Activated naive CD8-positive, alpha-beta T cell treated with anti-CD3 and anti-CD28 coated beads for 36 hours (primary cell): ENCODE results near the gene TDRD7. TPM values are rescaled to one million over a fixed set of nuclear protein-coding genes. Genes with fewer than 3 reads are reported as not detected.

ENCODE experiments used
- DNase-seq: peaks from one replicate; pipeline ENCODE4 v3.0.0; 2021
- H3K27ac Mint-ChIP-seq: one replicate; pipeline ENCODE4 v1.8.0; 2022; ENCODE audit warnings: mild to moderate bottlenecking, moderate library complexity, mixed read lengths
- H3K27me3 Mint-ChIP-seq: one replicate; pipeline ENCODE4 v1.8.0; 2022; ENCODE audit warnings: mild to moderate bottlenecking, mixed read lengths
- H3K36me3 Mint-ChIP-seq: one replicate; pipeline ENCODE4 v1.8.0; 2021; ENCODE audit warnings: mild to moderate bottlenecking, mixed read lengths
- H3K4me1 Mint-ChIP-seq: one replicate; pipeline ENCODE4 v1.8.0; 2021; ENCODE audit warnings: mixed read lengths
- H3K4me3 Mint-ChIP-seq: one replicate; pipeline ENCODE4 v1.8.0; 2022; ENCODE audit warnings: mild to moderate bottlenecking, moderate library complexity, mixed read lengths
- H3K9me3 Mint-ChIP-seq: one replicate; pipeline ENCODE4 v1.8.0; 2022; ENCODE audit warnings: mixed read lengths
- total RNA-seq, 2 experiments: library from RNA; stranded (reverse); gene quantifications; one replicate each; pipeline ENCODE4 v1.2.3, GENCODE V29; 2021

TDRD7 gene, protein sequence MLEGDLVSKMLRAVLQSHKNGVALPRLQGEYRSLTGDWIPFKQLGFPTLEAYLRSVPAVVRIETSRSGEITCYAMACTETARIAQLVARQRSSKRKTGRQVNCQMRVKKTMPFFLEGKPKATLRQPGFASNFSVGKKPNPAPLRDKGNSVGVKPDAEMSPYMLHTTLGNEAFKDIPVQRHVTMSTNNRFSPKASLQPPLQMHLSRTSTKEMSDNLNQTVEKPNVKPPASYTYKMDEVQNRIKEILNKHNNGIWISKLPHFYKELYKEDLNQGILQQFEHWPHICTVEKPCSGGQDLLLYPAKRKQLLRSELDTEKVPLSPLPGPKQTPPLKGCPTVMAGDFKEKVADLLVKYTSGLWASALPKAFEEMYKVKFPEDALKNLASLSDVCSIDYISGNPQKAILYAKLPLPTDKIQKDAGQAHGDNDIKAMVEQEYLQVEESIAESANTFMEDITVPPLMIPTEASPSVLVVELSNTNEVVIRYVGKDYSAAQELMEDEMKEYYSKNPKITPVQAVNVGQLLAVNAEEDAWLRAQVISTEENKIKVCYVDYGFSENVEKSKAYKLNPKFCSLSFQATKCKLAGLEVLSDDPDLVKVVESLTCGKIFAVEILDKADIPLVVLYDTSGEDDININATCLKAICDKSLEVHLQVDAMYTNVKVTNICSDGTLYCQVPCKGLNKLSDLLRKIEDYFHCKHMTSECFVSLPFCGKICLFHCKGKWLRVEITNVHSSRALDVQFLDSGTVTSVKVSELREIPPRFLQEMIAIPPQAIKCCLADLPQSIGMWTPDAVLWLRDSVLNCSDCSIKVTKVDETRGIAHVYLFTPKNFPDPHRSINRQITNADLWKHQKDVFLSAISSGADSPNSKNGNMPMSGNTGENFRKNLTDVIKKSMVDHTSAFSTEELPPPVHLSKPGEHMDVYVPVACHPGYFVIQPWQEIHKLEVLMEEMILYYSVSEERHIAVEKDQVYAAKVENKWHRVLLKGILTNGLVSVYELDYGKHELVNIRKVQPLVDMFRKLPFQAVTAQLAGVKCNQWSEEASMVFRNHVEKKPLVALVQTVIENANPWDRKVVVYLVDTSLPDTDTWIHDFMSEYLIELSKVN
- 1 to 10 TPM; 4.1 to 4.5 TPM for total RNA-seq

DNA sequence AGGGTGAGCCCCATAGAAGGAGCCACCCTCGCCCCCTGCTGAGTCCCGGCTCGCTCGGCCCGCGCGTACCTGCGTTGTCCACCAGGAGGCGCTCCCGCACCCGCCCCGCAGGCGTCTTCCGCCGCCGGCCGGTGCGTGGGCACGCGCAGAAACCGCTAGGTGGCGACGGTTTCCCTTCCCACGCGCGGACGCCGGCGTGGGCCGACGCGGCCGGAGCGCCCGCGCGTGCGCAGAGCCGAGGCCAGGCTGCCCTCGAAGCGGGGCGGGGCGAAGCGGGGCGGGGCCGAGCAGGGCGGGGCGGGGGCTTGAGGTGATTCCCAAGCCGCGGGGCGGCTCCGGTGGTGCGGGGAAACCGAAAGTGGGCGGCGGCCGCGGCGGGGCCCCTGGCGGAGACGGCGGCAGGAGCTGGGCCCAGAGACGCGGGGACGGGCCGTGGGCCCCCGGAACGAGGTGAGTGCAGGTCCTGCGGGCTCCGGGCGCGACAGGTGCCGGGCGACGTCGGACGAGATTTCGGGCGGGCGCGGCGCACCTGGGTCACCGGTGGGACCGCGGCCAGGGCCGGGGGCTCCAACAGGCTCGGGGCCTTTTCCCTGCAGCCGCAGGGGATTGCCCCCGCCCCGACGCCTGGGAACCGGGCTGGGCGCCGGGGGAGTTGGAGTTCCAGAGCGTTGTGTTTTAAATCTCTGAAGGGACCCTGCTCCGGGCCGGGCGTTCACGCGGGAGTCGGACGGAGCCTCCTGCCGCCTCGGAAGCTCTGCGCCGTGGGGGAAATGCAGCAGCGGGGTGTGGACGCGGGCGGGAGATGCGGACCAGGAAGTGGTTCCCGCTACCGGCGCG is at the start of gene TDRD7:
Gene TDRD7, plus strand, starts transcription at position 308 of the 837 bp plus-strand sequence. CDS start 16,370 bp downstream, outside the sequence.
- Mint-ChIP-seq H3K36me3 (no peaks in the 10 kb centered on the region), H3K9me3 (no peaks in the 10 kb centered on the region), H3K4me1 (peaks cover 15% of the 10 kb centered on the region), H3K27me3 (peaks cover 18% of the 10 kb centered on the region), H3K4me3 (peak within 1 kb of the TSS; percentile 87), H3K27ac (peak within 1 kb of the TSS; percentile 16)
- peak; percentile 89 for DNase-seq

DNA sequence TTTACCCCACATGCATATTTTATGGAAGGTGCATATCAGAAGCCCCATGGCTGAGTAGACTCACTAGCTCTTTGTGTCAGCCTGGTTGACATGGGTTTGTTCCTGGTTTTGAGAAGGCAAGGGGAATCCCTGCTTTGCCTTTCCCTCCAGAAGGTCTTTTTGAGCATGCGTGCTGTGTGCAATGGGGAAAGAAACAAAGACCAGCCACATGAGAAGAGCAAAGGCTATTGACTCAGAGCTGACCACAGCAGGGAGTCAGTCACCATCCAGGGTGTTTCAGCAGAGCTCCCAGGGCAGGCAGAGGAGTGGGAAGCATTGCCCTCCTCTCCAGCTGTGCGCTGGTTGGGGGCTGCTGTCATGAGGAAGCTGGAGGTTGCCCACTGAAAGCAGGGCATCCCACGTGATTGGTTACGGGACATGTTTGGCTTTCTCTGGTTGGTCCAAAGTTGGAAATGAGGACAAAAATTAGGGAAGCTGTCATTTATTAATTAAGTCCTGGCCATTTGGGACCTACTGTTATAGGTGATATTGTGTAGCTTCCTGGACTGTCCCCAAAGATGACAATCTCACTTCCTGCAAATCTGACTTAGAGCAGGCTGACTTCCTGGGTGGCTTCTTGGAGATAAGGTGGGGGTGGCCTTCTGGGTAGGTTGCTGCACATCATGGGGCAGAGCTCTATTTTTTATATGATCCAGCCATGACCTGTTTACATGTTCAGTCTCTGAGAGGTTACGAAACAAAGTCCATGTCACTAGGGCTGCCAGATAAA is 48.9 kb upstream of the TDRD7 start:
- H3K27me3 Mint-ChIP-seq, result no peaks in the 10 kb centered on the region
- peaks cover 5% of the 10 kb centered on the region for H3K4me1 Mint-ChIP-seq
- H3K27ac Mint-ChIP-seq, result no peak overlapping the region
- H3K9me3 Mint-ChIP-seq, result no peaks in the 10 kb centered on the region
- no peak for DNase-seq
- no peaks in the 10 kb centered on the region for H3K36me3 Mint-ChIP-seq
- H3K4me3 Mint-ChIP-seq, result no peak overlapping the region

DNA sequence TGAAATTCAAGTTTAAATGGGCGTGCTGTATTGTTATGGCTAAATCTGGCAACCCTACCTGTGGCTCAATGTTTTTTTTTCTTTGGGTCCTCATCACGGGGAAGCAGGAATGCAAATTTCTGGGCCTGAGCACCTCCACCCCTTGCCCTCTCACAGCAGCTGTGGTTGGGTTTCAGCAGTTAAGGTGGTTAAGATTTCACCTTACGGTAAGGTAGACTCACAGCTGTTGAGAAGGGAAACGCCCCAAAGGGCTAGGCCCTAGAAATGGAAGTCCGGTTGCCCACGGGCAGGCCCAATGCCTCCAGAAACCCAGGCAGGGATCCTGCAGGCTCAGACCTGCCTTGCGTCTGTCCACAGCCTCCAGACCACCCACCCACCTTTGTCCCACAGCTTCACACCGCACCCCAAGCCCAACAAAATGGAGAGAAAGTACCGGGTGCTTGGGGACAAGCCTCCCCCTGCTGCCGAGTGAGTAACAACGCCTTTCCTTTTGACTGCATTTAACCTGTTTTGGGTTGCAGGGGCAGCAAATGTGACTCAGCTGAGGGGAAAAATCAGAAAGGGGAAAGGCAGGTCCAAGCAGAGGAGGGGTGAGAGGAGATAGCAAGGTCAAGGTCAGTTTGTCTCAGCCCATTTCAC is 48.1 kb upstream of the TDRD7 start:
- H3K27me3 Mint-ChIP-seq, result no peaks in the 10 kb centered on the region
- no peak overlapping the region for H3K4me3 Mint-ChIP-seq
- peaks cover 5% of the 10 kb centered on the region for H3K36me3 Mint-ChIP-seq
- no peak for DNase-seq
- no peaks in the 10 kb centered on the region for H3K9me3 Mint-ChIP-seq
- H3K27ac Mint-ChIP-seq, result no peak overlapping the region
- peaks cover 5% of the 10 kb centered on the region for H3K4me1 Mint-ChIP-seq

DNA sequence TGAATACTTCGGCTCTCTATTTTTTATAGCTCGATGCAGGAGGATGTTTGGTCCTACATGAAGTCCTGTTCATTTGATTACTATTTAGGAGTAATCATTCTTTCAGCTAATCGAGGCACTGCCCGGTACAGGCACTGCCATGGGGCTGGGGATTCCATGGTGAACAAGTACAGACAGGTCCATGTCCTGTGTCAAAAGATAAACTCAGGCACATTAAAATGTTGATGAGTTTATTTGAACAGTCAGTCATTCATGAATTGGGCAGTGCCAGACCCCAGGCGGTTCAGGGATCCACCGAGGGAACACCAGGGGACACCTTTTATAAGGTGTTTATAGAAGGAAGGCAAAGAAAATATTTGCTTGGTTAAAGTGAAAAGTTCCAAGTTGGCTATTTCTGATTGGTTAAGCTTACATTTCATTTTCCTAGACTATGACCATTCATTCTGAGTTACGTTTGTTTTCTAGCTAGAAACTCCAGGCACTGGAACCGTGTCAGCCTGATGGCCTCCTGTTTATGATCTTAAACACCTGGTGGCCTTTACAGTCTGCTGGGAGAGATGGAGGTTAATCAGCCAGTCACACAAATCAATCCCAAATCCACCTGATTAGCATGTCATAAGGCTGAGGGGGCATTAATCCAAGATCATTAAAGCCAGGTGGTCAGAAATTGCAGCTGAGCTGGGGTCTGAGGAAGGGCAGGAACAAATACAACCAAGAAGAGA is 47.0 kb upstream of the TDRD7 start:
- H3K4me1 Mint-ChIP-seq, result peaks cover 5% of the 10 kb centered on the region
- H3K36me3 Mint-ChIP-seq, result peaks cover 14% of the 10 kb centered on the region
- no peak overlapping the region for H3K4me3 Mint-ChIP-seq
- no peaks in the 10 kb centered on the region for H3K27me3 Mint-ChIP-seq
- H3K27ac Mint-ChIP-seq, result no peak overlapping the region
- no peak for DNase-seq
- H3K9me3 Mint-ChIP-seq, result peaks cover 3% of the 10 kb centered on the region

DNA sequence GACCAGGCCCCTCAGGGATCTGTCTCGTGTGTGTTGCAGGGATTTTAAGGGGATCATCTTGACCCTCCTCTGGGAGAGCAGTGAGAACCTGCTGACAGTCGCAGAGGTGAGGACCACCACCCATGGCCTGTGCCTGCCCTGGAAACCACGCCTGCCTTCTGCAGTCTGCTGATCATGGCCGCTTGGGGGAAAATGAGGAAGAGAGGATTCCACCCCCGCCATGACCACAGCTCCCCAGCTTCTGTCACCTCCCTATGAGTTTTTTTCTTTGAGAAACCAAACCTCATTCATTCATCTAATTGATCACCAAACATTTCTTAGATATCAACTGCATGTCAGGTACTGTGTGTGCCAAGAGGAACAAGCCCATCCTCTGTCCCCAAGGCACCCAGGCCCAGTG is 46.3 kb upstream of the TDRD7 start:
- no peaks in the 10 kb centered on the region for H3K27me3 Mint-ChIP-seq
- no peak overlapping the region for H3K27ac Mint-ChIP-seq
- H3K4me3 Mint-ChIP-seq, result no peak overlapping the region
- peaks cover 5% of the 10 kb centered on the region for H3K4me1 Mint-ChIP-seq
- no peak for DNase-seq
- H3K36me3 Mint-ChIP-seq, result peaks cover 20% of the 10 kb centered on the region
- peaks cover 3% of the 10 kb centered on the region for H3K9me3 Mint-ChIP-seq

DNA sequence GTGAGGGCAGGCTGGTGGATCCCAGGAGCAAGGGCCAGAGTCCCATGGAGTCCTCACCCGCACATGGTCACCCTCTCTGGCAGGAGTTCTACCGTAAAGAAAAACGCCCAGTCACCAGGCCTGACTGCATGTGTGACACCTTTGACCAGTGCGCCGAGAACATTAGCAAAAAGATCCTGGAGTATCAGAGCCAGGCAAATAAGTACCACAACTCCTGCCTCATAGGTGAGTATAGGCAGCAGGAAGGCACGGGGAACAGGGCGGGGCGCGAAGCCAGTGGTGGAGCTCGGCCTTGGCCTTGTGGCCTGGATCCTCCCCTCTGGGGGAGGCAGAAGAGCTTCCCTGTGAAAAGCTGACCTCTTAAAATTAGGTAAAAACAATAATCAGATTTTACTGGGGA is 45.4 kb upstream of the TDRD7 start:
- H3K4me1 Mint-ChIP-seq, result peaks cover 5% of the 10 kb centered on the region
- no peaks in the 10 kb centered on the region for H3K27me3 Mint-ChIP-seq
- no peak for DNase-seq
- H3K36me3 Mint-ChIP-seq, result peaks cover 20% of the 10 kb centered on the region
- no peak overlapping the region for H3K4me3 Mint-ChIP-seq
- H3K9me3 Mint-ChIP-seq, result peaks cover 3% of the 10 kb centered on the region
- H3K27ac Mint-ChIP-seq, result no peak overlapping the region

DNA sequence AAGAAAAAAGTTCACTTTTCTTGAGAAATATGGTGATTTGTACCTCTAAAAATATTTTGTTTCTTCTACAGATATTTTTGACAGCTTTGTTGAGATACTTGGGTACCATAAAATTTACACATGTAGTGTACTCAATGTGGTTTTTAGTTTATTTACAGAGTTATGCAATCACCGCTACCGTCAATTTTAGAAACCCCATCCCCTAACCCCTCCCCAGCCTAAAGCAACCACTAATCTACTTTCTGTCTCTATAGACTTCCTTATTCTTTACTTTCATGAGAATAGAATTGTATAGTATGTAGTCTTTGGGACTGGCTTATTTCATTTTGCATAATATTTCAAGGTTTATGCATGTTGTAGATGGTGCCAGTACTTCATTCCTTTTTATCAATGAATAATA is 45.0 kb upstream of the TDRD7 start:
- H3K27me3 Mint-ChIP-seq, result no peaks in the 10 kb centered on the region
- peaks cover 20% of the 10 kb centered on the region for H3K36me3 Mint-ChIP-seq
- no peak overlapping the region for H3K4me3 Mint-ChIP-seq
- peaks cover 5% of the 10 kb centered on the region for H3K4me1 Mint-ChIP-seq
- no peak for DNase-seq
- H3K27ac Mint-ChIP-seq, result no peak overlapping the region
- peaks cover 3% of the 10 kb centered on the region for H3K9me3 Mint-ChIP-seq

DNA sequence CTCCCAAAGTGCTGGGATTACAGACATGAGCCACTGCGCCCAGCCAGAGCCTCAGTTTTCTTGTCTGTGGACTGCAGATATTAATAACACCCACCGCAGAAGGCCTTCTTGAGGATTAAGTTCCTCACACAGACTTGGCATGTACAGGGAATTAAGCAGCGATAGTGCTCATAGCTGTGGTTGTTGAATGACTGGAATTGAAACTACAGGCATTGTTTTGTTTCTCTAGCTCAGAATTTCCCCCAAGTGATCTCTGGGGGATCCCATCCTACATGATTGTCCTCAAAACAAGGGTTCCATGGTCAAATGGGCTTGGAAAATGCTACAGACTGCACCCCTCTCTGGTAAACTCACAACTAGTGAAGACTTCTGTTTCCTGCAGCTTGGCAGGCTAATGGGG is 44.2 kb upstream of the TDRD7 start:
- H3K36me3 Mint-ChIP-seq, result peaks cover 20% of the 10 kb centered on the region
- H3K27me3 Mint-ChIP-seq, result no peaks in the 10 kb centered on the region
- no peak overlapping the region for H3K27ac Mint-ChIP-seq
- H3K4me3 Mint-ChIP-seq, result no peak overlapping the region
- peaks cover 3% of the 10 kb centered on the region for H3K9me3 Mint-ChIP-seq
- peaks cover 3% of the 10 kb centered on the region for H3K4me1 Mint-ChIP-seq
- no peak for DNase-seq

DNA sequence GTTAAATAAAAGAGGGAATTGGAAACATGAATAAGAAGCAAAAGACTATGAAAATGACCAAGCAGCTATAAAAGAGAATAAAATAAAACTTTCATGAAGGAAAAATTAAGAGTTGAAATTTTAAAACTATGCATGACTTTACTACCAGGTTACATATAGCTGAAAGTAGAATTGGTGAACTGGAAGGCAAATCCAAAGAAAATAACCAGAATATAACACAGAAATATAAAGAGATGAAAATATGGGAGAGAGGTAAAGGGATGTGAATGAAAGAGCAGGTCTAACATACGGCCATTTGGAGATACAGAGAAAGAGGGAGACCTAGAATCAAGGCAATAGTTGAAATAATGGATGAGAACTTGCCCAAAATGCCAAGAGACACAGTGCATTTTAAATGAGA is 42.9 kb upstream of the TDRD7 start:
- H3K9me3 Mint-ChIP-seq, result peaks cover 3% of the 10 kb centered on the region
- peaks cover 22% of the 10 kb centered on the region for H3K36me3 Mint-ChIP-seq
- H3K4me1 Mint-ChIP-seq, result no peaks in the 10 kb centered on the region
- DNase-seq, result no peak
- no peak overlapping the region for H3K27ac Mint-ChIP-seq
- H3K27me3 Mint-ChIP-seq, result no peaks in the 10 kb centered on the region
- no peak overlapping the region for H3K4me3 Mint-ChIP-seq

DNA sequence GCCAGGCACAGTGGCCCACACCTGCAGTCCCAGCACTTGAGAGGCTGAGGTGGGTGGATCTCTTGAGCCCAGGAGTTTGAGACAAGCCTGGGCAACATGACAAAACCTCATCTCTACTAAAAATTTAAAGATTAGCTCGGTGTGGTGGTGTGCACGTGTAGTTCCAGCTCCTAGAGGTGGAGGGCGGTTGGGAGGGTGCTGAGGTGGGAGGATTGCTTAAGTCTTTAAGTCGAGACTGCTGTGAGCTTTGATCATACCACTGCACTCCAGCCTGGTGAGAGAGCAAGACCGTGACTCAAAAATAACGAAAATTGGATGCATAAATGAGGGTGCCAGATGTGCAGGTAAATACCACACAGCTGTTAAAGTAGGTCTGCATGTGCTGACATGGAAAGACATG is 39.3 kb upstream of the TDRD7 start:
- H3K36me3 Mint-ChIP-seq, result peaks cover 22% of the 10 kb centered on the region
- no peaks in the 10 kb centered on the region for H3K27me3 Mint-ChIP-seq
- no peaks in the 10 kb centered on the region for H3K4me1 Mint-ChIP-seq
- DNase-seq, result no peak
- H3K9me3 Mint-ChIP-seq, result peaks cover 3% of the 10 kb centered on the region
- H3K27ac Mint-ChIP-seq, result no peak overlapping the region
- H3K4me3 Mint-ChIP-seq, result no peak overlapping the region

DNA sequence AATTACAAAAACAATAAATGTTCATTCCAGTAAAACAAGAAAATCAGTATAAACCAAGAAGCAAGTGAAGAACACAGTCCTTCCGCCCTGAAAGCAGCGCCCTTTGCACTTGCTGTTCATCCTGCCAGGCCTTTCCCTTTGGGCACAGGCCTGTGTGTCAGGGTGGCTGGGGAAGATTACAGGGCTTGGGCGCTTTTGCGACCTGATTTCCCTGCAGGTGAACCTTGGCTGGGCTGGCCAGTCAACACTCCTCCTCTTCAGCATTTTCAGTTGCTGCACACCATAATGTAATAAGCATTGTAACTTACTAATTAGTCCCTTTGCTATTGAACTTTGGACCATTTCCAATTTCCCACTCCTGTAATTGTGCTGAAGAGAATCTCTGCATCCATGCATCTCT is 38.6 kb upstream of the TDRD7 start:
- H3K4me1 Mint-ChIP-seq, result no peaks in the 10 kb centered on the region

DNA sequence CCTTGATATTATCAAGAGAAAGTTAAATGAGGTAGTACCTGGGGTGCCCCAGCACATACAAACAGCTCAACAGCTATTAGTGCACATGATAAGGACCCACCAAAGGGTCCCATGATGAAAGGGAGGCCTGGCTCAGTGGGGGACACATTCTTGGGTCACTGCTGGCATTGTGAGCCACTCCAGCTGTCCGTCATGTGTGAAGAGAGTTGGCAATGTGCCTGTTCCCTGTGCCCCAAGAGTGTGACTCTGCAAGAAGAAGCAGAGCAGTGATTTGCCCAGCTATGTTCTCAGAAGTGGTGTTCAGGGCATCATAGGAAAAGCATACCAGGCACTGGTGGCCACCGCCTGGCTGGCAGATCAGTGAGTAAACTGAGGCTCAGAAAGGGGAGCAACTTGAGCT is 37.1 kb upstream of the TDRD7 start:
- peaks cover 10% of the 10 kb centered on the region for H3K36me3 Mint-ChIP-seq
- H3K4me1 Mint-ChIP-seq, result no peaks in the 10 kb centered on the region
- no peak overlapping the region for H3K27ac Mint-ChIP-seq
- H3K27me3 Mint-ChIP-seq, result no peaks in the 10 kb centered on the region
- DNase-seq, result no peak
- no peaks in the 10 kb centered on the region for H3K9me3 Mint-ChIP-seq
- no peak overlapping the region for H3K4me3 Mint-ChIP-seq

More for the DNA sequence above, 38.6 kb upstream of the TDRD7 start:
- H3K4me3 Mint-ChIP-seq, result no peak overlapping the region
- H3K27me3 Mint-ChIP-seq, result no peaks in the 10 kb centered on the region
- peaks cover 3% of the 10 kb centered on the region for H3K9me3 Mint-ChIP-seq
- no peak for DNase-seq
- peaks cover 20% of the 10 kb centered on the region for H3K36me3 Mint-ChIP-seq
- H3K27ac Mint-ChIP-seq, result no peak overlapping the region

DNA sequence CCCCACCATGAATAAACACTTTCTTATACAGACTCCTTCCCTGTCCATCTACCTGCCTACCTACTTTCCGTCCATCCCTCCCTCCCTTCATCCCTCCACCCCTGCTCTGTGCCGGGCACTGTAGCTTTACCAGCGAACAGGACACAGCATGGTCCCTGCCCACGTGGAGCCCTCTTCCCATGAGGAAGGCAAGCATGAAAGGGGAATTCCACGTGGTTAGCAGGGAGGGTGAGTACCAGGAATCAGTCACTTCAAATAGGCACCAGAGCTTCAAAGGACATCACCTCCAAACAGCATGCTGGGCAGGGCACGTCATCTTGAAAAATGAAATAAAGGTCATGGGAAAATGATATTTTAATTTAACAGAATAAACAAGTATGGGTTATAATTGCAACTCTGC is 35.0 kb upstream of the TDRD7 start:
- H3K27me3 Mint-ChIP-seq, result no peaks in the 10 kb centered on the region
- H3K27ac Mint-ChIP-seq, result no peak overlapping the region
- no peaks in the 10 kb centered on the region for H3K9me3 Mint-ChIP-seq
- no peaks in the 10 kb centered on the region for H3K4me1 Mint-ChIP-seq
- H3K4me3 Mint-ChIP-seq, result no peak overlapping the region
- no peak for DNase-seq
- H3K36me3 Mint-ChIP-seq, result peaks cover 2% of the 10 kb centered on the region
